HG03342 (cell line): ENCODE measurements around the gene FOXQ1.
"Not testable (repeated sequence)": the region's sequence is repeated elsewhere in the genome, so short reads cannot be mapped to it uniquely, and the experiment has no call there.

ENCODE experiments used
- ATAC-seq: cut with Tn5 transposase; IDR thresholded peaks from one replicate; pipeline ENCODE4 v1.9.1; 2021; ENCODE audit warnings: mild to moderate bottlenecking, moderate library complexity; ENCODE audit not compliant: unreplicated experiment

FOXQ1 gene

DNA sequence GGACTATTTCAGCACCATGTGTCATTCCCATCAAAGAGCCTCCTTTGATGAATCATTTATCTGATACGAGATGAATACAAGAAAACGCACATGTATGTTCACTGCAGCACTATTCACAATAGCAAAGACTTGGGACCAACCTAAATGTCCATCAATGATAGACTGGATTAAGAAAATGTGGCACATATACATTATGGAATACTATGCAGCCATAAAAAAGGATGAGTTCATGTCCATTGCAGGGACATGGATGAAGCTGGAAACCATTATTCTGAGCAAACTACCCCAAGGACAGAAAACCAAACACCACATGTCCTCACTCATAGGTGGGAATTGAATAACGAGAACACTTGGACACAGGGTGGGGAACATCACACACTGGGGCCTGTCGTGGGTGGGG is 49.8 kb downstream of the FOXQ1 start:
- not testable (repeated sequence) for ATAC-seq

DNA sequence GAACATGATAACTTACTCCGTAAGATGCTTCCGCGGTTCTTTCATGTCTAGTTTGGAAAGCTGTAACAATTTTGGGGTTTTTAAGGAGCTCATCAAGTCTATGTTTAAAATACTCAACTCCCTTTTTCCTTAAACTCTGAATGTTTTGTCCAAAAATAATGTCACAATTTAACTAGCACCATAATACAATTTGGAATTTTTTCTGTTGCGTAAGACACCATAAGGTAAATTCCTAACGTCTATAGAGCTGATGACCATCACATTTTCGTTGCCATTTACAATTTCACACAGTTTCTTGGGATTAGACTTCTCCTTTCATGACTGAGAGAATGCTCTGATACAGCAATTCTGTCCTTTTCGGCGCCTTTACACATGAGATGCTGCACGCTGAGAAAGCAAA is 50.7 kb downstream of the FOXQ1 start:
- ATAC-seq, result no peak

DNA sequence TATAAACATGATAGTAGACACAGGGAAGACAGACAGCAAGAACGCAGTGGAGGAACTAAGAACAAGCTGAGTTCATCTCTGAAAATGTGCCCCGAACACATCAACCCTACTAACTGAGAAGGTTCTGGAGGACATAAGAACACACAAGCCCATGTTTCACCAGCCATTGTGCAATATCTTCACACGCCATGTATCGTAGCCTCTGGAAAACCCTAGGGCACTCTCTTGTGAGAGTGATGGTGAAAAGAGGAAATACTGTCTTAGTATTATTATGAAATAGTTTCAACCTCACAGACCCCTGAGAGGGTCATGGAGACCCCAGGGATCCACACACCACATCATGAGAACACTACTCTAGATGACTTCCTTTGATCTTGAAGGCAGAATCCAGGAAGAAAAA is 51.4 kb downstream of the FOXQ1 start:
- no peak for ATAC-seq

DNA sequence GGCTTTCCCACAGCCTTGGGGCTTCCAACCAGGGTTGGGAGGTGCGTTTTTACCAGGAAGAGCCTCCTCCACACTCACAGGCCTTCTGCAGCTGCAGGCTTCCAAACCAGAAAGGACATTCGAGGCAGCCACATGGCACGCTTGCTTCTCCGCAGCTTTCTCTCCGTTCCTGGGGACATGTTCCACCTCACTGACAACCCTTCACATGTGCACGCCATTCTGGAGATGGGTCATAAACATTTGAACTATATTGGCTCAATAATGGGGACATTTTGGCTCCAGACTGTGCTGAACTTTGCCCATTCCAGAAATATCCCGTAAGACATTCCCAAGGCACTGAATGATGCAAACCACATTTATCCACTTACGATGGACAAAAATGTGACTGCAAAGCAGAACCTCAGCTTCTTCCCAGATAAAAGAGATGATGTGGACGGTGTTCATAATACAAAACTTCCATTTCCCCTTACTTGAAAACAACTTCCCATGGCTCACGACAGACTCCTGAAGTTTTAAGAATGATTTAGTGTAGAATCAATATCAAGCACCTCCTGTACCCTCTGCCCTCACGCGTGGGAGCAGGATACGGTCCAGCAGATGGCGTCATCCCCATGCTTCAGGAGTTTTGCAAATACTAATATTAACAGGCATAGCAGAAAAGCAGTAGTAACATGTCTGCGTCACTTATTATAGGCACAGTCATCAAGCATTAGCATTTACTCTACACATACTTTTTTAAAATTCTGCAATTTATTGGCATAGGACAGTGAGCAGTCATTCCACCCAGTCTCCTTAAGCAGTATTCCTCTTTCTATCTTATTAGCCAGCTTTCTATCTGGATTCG is 52.1 kb downstream of the FOXQ1 start:
- ATAC-seq, result no peak
